ENCODE results near the gene LRBA. TPM values are rescaled to one million over a fixed set of nuclear protein-coding genes. Genes with fewer than 3 reads are reported as not detected.

Gene LRBA
- total and polyA plus RNA-seq, 2 donors (not counting 3 experiments of a cell fraction or from before 2014, with no cell fraction given): 18.0 to 35.1 TPM

- no peaks in the 10 kb centered on the region for H3K79me2 ChIP-seq (ENCODE audit: control insufficient read depth, insufficient read depth, low read length)
- no peak overlapping the region for H3K27ac ChIP-seq (ENCODE audit: insufficient read depth, low read depth, low read length)
- no peak overlapping the region for H3K9ac ChIP-seq (replicated peaks; ENCODE audit: extremely low read depth, insufficient read depth, low read length)
- POLR2A ChIA-PET: no interaction called here
- H4K20me1 ChIP-seq (replicated peaks; ENCODE audit: control insufficient read depth, extremely low read depth, insufficient read depth, low read length): no peaks in the 10 kb centered on the region
- no peak overlapping the region for H2AFZ ChIP-seq (ENCODE audit: low read depth, low read length)
- CTCF ChIA-PET: interaction anchor here (2.5 kb wide), 1 partner anchor 22 kb away, joined by 8 read pairs; no protein-coding TSS in a partner anchor
- no peak overlapping the region for H3K4me3 ChIP-seq (replicated peaks in 1 of 3; ENCODE audit: insufficient read depth in 1 of 3, low read depth in 1 of 3, low read length in 3 of 3)
- no peaks in the 10 kb centered on the region for H3K36me3 ChIP-seq (ENCODE audit: control insufficient read depth in 2 of 2, extremely low read depth in 1 of 2, insufficient read depth in 2 of 2, low read length in 2 of 2)
- TF ChIP-seq GATA2 (IDR thresholded peaks at IDR 0.05; ENCODE audit: insufficient read depth, insufficient read length, low read depth, low read length) (no peak), FOS (IDR thresholded peaks at IDR 0.05; ENCODE audit: borderline replicate concordance, insufficient read depth, low read length) (no peak), POLR2A (IDR thresholded peaks at IDR 0.05; ENCODE audit: low read depth, low read length) (no peak), JUN (IDR thresholded peaks at IDR 0.05; ENCODE audit: borderline replicate concordance, insufficient read depth, insufficient read length, low read depth) (no peak), CTCF (IDR thresholded peaks at IDR 0.05; ENCODE audit: extremely low read depth in 1 of 2, insufficient read depth in 1 of 2, low read depth in 1 of 2, low read length in 2 of 2) (no peak), POLR2AphosphoS5 (IDR thresholded peaks at IDR 0.05; ENCODE audit: insufficient read depth, low read depth, low read length) (no peak), EZH2 (IDR thresholded peaks at IDR 0.05; ENCODE audit: borderline replicate concordance, low read depth, low read length, severe bottlenecking) (no peak), MYC (IDR thresholded peaks at IDR 0.05; ENCODE audit: low read depth, low read length) (no peak)
- TF ChIP-seq, protein P1, sequence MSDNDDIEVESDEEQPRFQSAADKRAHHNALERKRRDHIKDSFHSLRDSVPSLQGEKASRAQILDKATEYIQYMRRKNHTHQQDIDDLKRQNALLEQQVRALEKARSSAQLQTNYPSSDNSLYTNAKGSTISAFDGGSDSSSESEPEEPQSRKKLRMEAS (IDR thresholded peaks at IDR 0.05; ENCODE audit: insufficient read depth, insufficient read length): no peak
- no peaks in the 10 kb centered on the region for H3K4me1 ChIP-seq (ENCODE audit: control insufficient read depth, extremely low read depth, insufficient read depth, low read length)
- dilution Hi-C loops (cut with MboI; ENCODE audit: extremely low pct_ligation_motif_present, low sequenced_read_pairs): no loop called here
- H3K9me3 ChIP-seq (replicated peaks; ENCODE audit: control insufficient read depth, insufficient read depth, low read length): no peaks in the 10 kb centered on the region
- H3K4me2 ChIP-seq (ENCODE audit: insufficient read depth, low read length): no peak overlapping the region
- FAIRE-seq: no peak
- no TSS peak for BruUV-seq (replicated peaks)
- DNase-seq (ENCODE audit: low read depth, low spot score): no peak
- intact Hi-C loops (cut with micrococcal nuclease): no loop called here
- H3K27me3 ChIP-seq (ENCODE audit: control insufficient read depth in 2 of 2, insufficient read depth in 2 of 2, low read length in 2 of 2): no peaks in the 10 kb centered on the region
- H3K9me1 ChIP-seq (replicated peaks; ENCODE audit: control insufficient read depth, extremely low read depth, insufficient read depth, low read length): no peaks in the 10 kb centered on the region
Observed at GRCh38 chr4:150888625-150889024, 126.5 kb downstream of the LRBA start.
